ENCODE measurements around the gene KCNT2.

DNA sequence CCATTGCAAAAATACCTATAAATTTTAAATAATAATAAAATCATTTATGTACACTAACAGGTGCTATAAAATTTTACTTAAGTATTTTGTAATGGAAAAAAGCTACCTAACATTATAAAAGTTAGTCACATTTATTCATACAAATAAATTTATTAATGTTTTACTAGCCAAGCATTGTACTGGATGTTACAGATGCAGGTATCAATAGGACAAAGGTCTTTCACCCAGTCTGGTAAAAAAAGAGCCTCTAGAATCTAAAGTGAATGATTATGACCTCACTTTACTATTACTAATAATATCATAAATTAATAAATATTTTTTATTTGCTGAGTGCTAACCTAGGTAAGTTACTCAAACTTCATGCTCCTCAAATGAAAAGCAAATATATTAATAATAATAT lies 170.6 kb downstream of the KCNT2 start:
- no peak for TF ChIP-seq MAX (IDR thresholded peaks at IDR 0.05; ENCODE audit: insufficient read depth, insufficient read length)
- TF ChIP-seq, protein P1, sequence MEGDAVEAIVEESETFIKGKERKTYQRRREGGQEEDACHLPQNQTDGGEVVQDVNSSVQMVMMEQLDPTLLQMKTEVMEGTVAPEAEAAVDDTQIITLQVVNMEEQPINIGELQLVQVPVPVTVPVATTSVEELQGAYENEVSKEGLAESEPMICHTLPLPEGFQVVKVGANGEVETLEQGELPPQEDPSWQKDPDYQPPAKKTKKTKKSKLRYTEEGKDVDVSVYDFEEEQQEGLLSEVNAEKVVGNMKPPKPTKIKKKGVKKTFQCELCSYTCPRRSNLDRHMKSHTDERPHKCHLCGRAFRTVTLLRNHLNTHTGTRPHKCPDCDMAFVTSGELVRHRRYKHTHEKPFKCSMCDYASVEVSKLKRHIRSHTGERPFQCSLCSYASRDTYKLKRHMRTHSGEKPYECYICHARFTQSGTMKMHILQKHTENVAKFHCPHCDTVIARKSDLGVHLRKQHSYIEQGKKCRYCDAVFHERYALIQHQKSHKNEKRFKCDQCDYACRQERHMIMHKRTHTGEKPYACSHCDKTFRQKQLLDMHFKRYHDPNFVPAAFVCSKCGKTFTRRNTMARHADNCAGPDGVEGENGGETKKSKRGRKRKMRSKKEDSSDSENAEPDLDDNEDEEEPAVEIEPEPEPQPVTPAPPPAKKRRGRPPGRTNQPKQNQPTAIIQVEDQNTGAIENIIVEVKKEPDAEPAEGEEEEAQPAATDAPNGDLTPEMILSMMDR (IDR thresholded peaks at IDR 0.05; ENCODE audit: extremely low read depth in 1 of 2, insufficient read depth in 1 of 2, low read depth in 1 of 2, low read length in 2 of 2), result no peak
